Hematopoietic multipotent progenitor cell treated with erythropoietin and hydrocortisone succinate and interleukin-3 and kit ligand, for 17 days (in vitro differentiated cells): ENCODE results near the gene SFI1.
"Not testable (repeated sequence)": the region's sequence is repeated elsewhere in the genome, so short reads cannot be mapped to it uniquely, and the experiment has no call there.

Source experiments
- DNase-seq: peaks from one replicate; pipeline ENCODE4 v3.0.0-alpha.2; 2015; ENCODE audit warnings: low spot score

The SFI1 gene, protein sequence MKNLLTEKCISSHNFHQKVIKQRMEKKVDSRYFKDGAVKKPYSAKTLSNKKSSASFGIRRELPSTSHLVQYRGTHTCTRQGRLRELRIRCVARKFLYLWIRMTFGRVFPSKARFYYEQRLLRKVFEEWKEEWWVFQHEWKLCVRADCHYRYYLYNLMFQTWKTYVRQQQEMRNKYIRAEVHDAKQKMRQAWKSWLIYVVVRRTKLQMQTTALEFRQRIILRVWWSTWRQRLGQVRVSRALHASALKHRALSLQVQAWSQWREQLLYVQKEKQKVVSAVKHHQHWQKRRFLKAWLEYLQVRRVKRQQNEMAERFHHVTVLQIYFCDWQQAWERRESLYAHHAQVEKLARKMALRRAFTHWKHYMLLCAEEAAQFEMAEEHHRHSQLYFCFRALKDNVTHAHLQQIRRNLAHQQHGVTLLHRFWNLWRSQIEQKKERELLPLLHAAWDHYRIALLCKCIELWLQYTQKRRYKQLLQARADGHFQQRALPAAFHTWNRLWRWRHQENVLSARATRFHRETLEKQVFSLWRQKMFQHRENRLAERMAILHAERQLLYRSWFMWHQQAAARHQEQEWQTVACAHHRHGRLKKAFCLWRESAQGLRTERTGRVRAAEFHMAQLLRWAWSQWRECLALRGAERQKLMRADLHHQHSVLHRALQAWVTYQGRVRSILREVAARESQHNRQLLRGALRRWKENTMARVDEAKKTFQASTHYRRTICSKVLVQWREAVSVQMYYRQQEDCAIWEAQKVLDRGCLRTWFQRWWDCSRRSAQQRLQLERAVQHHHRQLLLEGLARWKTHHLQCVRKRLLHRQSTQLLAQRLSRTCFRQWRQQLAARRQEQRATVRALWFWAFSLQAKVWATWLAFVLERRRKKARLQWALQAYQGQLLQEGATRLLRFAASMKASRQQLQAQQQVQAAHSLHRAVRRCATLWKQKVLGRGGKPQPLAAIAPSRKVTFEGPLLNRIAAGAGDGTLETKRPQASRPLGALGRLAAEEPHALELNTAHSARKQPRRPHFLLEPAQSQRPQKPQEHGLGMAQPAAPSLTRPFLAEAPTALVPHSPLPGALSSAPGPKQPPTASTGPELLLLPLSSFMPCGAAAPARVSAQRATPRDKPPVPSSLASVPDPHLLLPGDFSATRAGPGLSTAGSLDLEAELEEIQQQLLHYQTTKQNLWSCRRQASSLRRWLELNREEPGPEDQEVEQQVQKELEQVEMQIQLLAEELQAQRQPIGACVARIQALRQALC

DNA sequence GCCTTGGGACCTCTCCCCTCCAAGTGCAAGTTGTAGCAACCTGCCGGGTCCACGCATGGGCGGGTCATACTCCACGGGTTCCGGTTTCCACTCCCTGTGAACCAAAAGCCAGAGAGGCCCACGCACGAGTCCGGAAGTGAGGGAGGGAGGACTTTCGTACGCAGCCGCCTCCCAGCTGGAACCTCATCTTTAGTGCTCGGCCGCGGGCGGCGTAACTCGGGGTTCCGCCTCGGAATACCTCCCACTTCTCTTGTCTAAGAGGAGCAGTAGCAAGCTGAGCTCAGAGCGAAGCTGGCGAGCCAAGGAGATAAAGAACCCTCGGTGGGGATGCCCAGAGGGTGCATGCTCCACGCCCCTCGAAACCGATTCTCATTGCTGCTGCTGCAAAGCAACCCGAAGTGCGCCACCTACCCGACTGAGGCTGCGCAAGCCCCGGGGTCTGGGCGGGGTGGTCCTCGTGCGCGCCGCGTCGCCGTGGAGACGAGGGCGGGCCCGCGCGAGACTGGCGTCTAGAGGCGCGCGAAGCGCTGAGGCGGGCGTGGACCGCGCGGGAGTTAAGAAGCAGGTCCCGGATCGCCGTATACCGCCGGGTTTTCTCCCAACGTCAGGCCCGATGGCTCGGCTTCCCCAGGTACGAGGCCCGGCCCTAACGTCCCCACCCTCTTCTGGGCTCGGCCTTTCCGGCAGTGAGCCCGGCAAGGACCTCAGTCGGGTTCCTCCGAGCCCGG, at the start of gene SFI1:
Gene SFI1, plus strand, starts transcription at position 530 of the 728 bp plus-strand sequence. CDS start 11,749 bp downstream, outside the sequence.
- peak; percentile 87 for DNase-seq

DNA sequence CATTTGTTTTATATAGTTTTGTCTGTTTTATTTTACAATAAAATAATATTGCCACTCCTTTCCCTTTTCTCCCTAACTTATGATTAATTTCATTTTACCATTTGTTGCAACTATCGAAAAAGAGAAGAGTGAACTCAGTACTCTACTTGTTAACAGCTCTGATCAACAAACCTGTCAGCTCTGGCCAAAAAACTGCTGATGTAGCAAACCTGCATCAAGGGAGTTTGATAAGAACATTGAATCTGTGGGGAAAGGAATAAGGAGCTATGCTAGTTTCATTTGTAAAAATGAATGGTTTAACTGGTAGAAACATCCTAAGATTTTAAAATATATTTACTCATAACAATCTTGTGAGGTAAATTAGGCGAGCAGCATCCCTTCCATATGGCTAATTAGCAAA, 49.6 kb upstream of the SFI1 start:
- no peak for DNase-seq

GRCh38 chr22:31447337-31447736, 49.0 kb upstream of the SFI1 start:
- DNase-seq, result no peak

DNA sequence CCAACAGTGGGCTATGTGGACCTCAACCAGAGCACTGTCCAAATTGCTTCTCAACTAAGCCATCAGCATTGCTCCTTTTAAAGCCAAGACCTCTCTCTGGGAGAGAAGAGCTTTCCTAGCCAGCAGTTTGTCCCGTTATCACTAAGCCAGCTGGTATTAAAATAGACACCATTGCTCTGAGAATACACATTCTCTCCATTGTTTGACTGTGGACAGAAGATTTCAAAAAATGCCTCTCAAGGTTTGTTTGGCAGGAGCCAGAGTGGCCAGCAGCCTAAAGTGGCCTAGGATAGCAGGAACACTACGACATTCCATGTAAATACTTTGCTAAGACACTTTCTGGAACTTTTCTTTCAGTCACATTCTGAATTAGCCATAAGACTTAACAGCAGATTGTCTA, 48.0 kb upstream of the SFI1 start:
- no peak for DNase-seq

- no peak for DNase-seq
Observed at GRCh38 chr22:31449506-31449905, 46.8 kb upstream of the SFI1 start.

DNA sequence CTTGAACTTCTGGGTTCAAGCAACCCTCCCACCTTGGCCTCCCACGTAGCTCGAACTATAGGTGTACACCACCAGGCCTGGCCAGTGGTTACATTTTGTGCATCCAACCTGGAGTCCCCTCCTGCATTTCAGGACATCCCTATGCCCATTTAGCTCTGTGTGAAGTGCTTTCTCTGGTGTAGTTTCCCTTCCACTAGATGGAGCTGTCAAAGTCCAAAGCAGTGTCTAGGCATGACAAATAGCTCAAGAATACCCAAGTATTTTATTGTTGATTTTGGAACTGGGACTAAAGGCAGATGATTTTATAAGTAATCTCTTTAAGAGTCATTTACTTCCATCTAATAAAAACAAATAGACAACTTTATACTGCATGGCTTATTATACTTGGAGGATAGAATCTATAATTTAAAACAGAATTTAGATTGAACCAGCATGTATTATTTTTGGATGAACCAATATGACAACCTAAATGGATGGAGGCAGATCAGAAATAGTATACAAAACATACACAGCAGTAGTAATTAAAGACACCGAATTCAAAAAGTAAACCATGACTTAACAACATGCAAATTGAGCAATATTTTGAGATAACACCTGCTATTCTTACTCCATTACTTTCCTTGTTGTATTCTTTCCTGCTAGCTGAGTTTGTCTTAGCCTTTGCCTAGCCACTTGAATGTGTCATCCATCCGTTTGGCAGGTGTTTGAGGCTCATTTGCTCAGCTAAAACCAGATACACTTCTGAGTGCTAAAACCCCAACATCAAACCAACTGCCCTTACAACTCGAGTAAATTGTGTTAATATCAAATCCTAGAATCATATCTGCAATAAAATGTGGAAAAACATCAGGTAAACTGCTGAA, 44.4 kb upstream of the SFI1 start:
- DNase-seq, result peak; percentile 24

- no peak for DNase-seq
Observed at GRCh38 chr22:31461699-31462098, 34.6 kb upstream of the SFI1 start.

DNA sequence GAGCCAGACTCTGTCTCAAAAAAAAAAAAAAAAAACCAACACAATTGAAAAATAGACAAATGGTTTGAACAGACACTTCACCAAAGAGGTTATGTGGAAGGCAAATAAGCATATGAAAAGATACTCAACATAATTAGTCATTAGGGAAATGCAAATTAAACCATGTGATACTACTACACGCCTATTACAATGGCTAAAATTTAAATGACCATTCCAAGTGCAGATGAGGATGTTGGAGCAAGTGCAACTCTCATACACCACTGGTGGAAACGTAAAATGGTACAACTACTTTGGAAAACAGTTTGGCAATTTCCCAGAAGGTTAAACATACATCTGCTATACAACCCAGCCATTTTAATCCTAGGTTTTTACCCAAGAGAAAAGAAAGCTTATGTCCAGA, 31.0 kb upstream of the SFI1 start:
- no peak for DNase-seq

GRCh38 chr22:31474743-31475142, 21.6 kb upstream of the SFI1 start:
- DNase-seq, result no peak

DNA sequence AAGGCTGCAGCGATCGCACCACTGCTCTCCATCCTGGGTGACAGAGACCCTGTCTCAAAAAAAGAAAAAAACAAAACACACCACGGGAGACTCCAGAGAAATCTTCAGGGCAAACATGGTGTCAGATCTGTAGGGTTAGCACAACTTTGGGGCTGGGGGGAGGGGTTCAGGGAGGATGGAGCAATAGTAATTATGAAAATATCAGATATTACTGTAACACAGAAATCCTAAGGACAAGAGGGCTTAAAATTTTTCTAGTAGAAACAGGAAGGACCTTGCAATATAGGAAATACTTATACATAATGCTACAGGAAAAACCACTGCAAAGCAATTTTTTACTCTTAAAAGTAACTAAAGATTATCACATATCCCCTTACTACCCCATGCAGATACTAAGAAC, 20.5 kb upstream of the SFI1 start:
- DNase-seq, result no peak

DNA sequence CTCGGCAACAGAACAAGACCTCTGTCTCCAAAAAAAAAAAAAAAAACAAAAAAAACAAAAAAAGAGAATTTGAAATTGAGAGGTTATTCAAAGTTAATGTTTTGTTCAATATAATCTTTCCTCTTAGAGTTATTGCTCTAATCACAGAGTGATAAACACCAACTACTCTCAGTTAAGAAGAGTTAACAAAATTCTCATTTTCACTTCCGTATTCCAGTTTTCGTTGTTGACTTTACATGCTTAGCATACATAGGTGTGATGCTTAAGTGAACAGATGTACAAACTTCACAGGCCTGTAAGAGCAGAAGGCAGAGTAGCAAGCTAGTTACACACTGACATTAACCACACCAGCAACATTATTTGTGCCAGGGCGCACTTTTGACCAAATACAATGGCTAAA, 19.0 kb upstream of the SFI1 start:
- no peak for DNase-seq

DNA sequence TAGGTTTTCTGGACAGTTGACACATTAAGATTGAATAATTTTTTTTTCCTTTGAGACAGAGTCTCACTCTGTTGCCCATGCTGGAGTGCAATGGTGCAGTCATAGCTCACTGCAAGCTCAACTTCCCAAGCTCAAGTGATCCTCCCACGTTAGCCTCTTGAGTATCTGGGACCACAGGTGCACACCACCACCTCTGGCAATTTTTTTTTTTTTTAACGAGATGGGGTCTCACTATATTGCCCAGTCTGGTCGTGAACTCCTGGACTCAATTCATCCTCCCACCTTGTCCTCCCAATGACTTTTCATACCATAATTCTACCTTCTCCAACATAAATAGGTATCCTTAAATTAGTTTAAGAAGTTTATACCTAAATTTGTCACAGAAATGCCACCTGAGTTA, 15.2 kb upstream of the SFI1 start:
- no peak for DNase-seq

DNA sequence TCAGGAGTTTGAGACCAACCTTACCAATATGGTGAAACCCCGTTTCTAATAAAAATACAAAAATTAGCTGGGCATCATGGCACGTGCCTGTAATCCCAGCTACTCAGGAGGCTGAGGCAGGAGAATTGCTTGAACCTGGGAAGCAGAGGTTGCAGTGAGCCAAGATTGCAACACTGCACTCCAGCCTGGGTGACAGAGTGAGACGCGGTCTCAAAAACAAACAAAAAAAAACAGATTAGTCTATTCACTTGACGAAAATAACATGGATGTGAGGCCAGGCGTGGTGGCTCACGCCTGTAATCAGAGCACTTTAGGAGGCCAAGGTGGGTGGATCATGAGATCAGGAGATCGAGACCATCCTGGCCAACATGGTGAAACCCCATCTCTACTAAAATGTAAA, 13.9 kb upstream of the SFI1 start:
- DNase-seq, result not testable (repeated sequence)

DNA sequence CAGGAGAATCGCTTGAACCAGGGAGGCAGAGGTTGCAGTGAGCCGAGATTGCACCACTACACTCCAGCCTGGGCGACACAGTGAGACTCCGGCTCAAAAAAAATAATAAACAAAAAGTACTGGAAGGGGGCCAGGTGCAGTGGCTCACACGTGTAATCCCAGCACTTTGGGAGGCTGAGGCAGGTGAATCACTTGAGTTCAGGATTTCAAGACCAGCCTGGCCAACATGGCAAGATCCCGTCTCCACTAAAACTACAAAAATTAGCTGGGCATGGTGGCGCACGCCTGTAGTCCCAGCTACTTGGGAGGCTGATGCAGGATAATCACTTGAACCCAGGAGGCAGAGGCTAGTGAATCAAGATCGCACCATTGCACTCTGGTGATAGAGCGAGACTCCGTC, 10.0 kb upstream of the SFI1 start:
- DNase-seq, result not testable (repeated sequence)

GRCh38 chr22:31486951-31487350, 9.4 kb upstream of the SFI1 start:
- no peak for DNase-seq

DNA sequence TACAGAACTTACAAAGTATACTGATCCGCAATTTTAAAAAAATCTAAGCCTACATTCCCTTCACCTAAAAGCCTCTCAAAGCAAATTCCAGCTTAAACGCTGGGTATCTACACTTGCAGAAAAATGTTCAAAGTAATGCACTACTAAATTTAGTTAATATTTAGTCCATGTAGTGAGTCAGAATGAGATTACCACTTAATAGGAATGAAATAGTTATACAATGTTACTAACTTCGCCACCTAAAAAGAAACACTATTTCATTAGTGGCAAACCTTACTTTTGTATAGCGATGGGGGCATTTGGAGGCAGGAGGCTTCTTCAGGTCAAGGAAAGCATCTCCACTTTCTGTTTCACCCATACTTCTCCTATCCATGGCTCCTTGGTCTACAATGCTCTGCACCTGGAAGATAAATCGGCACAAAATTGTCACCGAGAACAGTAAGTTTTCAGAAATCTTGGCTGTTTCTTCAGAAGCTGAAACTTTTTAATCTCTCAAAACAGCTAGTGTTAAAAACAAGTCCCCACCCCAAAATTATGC, 7.9 kb upstream of the SFI1 start:
- DNase-seq, result no peak

- DNase-seq, result no peak
Observed at GRCh38 chr22:31488988-31489617, 7.2 kb upstream of the SFI1 start.

- peak; percentile 25 for DNase-seq
Observed at GRCh38 chr22:31489632-31490495, 6.5 kb upstream of the SFI1 start, which contains the start of gene EIF4ENIF1. Gene EIF4ENIF1, minus strand, starts transcription at chr22:31489842. Its CDS starts 1,124 bp downstream, at chr22:31488718.

GRCh38 chr22:31490496-31490925, 5.8 kb upstream of the SFI1 start:
- no peak for DNase-seq
